ENCODE results near the gene DLGAP5.

The DLGAP5 gene

GRCh38 chr14:55129428-55130195, 61.8 kb downstream of the DLGAP5 start:
- no peak for DNase-seq (ENCODE audit: low spot score)

DNA sequence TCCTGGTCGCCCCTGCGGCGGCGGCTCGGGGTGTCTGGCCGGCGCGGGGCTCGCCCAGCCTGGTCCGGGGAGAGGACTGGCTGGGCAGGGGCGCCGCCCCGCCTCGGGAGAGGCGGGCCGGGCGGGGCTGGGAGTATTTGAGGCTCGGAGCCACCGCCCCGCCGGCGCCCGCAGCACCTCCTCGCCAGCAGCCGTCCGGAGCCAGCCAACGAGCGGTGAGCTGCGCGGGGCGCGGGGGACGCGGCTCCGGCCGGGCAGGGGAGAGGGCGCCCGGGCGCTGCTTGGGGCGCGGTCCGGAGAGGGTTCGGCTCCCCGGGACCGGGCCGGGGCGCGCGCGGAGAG, 62.3 kb downstream of the DLGAP5 start, which contains the start of gene LGALS3:
Gene LGALS3, plus strand, starts transcription at position 167 of the 342 bp plus-strand sequence. CDS start 8,122 bp downstream, outside the sequence.
- DNase-seq (ENCODE audit: low spot score), result no peak

GRCh38 chr14:55128386-55129085, 62.8 kb downstream of the DLGAP5 start:
- no peak for DNase-seq (ENCODE audit: low spot score)

DNA sequence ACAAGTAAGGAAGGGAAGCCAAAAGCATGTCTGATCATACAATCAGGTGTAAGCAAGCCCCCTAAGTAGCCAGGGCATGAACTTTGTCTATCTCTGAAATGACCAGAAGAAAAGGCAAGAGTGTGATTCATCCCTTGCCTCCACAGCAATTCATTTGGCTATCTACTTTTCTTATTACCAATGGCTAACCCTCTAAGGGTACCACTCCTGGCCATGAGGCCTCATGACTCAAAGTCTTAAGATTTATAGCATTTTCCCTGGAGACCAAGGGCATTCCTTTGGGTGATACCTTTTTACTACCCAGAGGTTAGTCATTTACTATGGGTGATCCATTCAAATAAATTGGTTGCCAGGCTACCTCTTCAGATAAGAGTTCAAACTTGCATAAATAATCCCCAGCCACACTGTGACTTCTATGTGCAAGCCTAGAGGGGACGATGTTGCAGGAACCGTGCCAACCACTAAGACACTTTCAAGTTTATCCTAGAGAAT, 63.9 kb downstream of the DLGAP5 start:
- no peak for DNase-seq (ENCODE audit: low spot score)

GRCh38 chr14:55126932-55127459, 64.4 kb downstream of the DLGAP5 start:
- no peak for DNase-seq (ENCODE audit: low spot score)

- DNase-seq (ENCODE audit: low spot score), result no peak
Observed at GRCh38 chr14:55126034-55126433, 65.4 kb downstream of the DLGAP5 start.

- DNase-seq (ENCODE audit: low spot score), result no peak
Observed at GRCh38 chr14:55125403-55125802, 66.0 kb downstream of the DLGAP5 start.

DNA sequence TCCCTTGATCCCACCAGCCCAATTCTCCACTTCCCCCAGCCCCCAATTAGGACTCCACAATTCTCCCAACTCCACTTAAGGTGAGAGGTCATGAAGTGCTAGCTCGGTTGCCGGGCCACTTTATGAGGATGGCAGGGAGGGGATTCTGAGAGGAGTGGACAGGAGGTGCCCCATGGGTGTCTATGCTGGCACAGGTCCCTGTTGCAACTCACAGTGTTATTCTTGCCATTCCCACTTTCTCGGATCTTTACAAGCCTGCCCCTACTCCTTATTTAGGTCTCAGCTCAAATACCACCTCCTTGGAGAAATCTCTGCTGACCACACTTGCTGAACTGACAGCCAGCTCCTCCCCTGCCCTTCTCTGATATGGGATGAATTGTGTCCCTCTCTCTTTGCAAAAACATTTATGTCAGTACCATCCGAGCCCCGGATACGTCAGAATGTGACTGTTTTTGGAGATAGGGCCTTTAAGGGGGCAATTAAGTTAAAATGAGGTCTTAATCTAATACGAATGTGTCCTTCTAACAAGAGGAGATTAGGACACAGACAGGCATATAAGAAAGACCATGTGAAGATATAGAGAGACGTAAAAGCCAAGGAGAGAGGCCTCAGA, 66.5 kb downstream of the DLGAP5 start:
- no peak for DNase-seq (ENCODE audit: low spot score)

DNA sequence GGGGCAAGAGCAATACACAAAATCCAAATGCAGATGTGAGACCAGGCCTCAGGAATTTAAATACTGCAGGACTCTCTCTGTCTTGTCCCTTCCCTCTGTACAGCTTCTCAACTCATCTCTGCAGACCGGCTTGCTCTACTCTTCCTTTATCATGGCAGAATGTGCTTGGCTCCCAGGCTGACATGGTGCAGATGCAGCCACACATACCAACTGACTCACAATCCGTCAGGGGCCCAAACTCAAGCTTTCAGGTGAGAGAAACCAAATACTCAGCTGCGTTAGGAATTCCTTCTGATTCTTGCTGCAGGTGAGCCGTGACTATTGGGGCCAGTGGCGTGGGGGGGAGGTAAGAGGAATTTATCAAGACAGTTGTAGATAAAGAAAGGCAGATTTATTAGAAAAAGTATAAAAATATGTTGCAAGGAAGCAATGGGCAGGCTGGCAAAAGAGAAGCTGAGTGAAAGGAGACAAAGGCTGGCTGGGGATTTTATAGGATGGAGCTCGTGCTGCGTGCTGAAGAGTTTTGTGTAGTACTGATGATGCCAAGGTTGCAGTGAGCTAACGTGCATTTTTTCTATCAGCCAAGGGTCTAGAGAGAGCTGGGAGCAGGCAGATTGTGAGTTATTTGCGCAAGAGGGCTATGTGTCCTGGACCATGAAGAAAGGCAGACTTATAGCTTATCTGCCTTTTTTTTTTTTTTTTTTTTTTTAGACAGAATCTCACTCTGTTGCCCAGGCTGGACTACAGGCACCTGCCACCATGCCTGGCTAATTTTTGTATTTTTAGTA, 67.3 kb downstream of the DLGAP5 start:
- DNase-seq (ENCODE audit: low spot score), result no peak

DNA sequence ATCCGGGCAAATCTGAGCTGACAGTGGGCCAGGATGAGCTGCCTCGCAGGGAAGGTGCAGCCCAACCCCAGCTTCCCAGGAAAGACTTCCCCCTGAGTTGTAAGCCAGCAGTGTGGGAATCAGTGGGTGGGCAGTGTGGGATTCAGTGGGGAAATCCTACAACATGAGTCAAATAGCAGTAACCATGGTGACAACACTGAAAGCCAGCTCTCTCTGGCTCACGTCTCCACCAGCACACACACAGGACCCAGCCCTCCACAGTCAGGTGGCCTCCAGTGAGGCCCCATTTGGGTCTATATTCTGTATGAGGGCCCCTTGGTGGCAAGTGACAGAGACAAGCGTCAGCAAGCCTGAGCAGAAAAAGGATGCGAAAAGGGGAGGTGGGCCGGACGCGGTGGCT, 68.3 kb downstream of the DLGAP5 start:
- no peak for DNase-seq (ENCODE audit: low spot score)

GRCh38 chr14:55122440-55122986, 68.9 kb downstream of the DLGAP5 start:
- DNase-seq (ENCODE audit: low spot score), result no peak

- no peak for DNase-seq (ENCODE audit: low spot score)
Observed at GRCh38 chr14:55121628-55122439, 69.6 kb downstream of the DLGAP5 start.

DNA sequence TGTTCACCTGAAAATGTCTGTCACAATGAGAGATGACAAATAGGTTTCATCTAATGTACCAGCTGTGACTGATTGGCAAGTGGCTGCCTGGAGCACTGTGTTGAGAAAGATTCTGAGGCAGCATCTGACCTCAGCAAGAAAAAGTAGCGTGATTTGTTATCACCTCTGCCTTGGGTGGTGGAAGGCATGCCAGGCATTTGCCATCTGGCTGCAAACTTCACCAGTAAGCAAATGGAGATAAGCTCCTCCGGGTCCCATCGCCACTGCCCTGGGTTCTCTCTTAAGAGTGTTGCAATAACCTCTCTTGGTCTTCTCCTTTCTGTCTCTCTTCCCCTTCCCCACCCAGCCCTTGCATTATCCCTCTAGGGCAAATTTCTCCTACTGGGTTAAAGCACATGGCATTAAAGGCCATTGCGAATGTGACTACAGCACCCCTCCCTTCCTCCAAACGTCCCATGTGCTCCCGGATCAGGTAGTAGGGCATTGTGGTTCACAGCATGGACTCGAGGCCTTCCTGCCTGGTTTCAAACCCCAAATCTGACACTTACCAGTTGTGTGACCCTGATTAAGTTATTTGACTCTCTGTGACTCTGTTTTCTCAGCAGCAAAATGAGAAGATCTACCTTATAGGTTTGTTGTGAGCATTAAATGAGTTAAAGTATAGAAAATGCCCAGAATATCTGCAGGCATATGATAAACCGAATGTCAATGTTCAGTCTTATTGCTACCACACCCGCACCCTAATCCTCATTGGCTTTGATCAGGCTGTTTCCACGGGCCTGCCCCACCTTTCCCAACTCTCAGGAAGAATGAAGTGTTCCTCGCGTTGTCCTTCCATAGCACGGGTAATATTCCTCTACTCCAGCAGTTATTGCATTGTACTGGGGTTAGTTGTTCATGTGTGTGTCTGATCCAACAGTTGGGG, 70.6 kb downstream of the DLGAP5 start:
- DNase-seq (ENCODE audit: low spot score), result no peak

GRCh38 chr14:55118761-55119160, 72.6 kb downstream of the DLGAP5 start:
- DNase-seq (ENCODE audit: low spot score), result no peak

GRCh38 chr14:55117803-55118441, 73.5 kb downstream of the DLGAP5 start:
- DNase-seq (ENCODE audit: low spot score), result no peak

- no peak for DNase-seq (ENCODE audit: low spot score)
Observed at GRCh38 chr14:55116246-55117030, 74.9 kb downstream of the DLGAP5 start.

- no peak for DNase-seq (ENCODE audit: low spot score)
Observed at GRCh38 chr14:55115861-55116245, 75.5 kb downstream of the DLGAP5 start.

GRCh38 chr14:55115460-55115859, 75.9 kb downstream of the DLGAP5 start:
- no peak for DNase-seq (ENCODE audit: low spot score)
